SK-N-SH (cell line): Measurements from ENCODE around the gene CXCR3.

Experiments
- MEF2A ChIP-seq: IDR thresholded peaks from 2 replicates; pipeline ENCODE4 v1.4.0; 2012; ENCODE audit warnings: low read depth, borderline replicate concordance
- POLR2AphosphoS5 ChIP-seq: IDR thresholded peaks from 2 replicates; pipeline ENCODE4 v1.6.1; 2012; ENCODE audit warnings: low read depth, low read length
- TCF12 ChIP-seq: IDR thresholded peaks from 2 replicates; pipeline ENCODE4 v1.4.0; 2012
- TF ChIP-seq, protein P1 (sequence below): fragments of 200-600 bp; sonication (generic); IDR thresholded peaks from 2 replicates; pipeline ENCODE4 v1.6.1; 2017; ENCODE audit warnings: antibody characterized with exemption, mild to moderate bottlenecking, moderate library complexity
- TF ChIP-seq, protein P2 (sequence below): fragments of 150-350 bp; IDR thresholded peaks from 2 replicates; pipeline ENCODE4 v1.6.1; 2017; ENCODE audit warnings: antibody characterized with exemption, low read length, low read depth, borderline replicate concordance

DNA sequence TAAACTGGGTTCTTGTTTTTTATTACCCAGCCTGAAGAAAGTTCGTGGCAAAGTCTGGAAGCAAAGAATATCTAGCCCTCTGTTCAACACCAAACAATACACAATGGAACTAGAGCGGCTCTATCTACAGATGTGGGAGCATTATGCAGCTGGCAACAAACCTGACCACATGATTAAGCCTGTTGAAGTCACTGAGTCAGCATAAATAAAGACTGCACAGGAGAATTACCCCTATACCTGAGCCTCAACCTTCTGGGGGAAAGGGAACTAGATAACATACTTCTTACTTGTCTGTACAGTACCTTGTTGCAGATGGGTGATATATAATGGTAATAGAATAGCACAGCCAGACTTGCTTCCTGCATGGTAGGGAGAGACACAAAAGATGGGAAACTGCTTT lies 44.7 kb downstream of the CXCR3 start:
- no peak for TF ChIP-seq MEF2A
- TF ChIP-seq, protein P1, sequence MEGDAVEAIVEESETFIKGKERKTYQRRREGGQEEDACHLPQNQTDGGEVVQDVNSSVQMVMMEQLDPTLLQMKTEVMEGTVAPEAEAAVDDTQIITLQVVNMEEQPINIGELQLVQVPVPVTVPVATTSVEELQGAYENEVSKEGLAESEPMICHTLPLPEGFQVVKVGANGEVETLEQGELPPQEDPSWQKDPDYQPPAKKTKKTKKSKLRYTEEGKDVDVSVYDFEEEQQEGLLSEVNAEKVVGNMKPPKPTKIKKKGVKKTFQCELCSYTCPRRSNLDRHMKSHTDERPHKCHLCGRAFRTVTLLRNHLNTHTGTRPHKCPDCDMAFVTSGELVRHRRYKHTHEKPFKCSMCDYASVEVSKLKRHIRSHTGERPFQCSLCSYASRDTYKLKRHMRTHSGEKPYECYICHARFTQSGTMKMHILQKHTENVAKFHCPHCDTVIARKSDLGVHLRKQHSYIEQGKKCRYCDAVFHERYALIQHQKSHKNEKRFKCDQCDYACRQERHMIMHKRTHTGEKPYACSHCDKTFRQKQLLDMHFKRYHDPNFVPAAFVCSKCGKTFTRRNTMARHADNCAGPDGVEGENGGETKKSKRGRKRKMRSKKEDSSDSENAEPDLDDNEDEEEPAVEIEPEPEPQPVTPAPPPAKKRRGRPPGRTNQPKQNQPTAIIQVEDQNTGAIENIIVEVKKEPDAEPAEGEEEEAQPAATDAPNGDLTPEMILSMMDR = no peak
- TF ChIP-seq TCF12 = no peak
- TF ChIP-seq, protein P2, sequence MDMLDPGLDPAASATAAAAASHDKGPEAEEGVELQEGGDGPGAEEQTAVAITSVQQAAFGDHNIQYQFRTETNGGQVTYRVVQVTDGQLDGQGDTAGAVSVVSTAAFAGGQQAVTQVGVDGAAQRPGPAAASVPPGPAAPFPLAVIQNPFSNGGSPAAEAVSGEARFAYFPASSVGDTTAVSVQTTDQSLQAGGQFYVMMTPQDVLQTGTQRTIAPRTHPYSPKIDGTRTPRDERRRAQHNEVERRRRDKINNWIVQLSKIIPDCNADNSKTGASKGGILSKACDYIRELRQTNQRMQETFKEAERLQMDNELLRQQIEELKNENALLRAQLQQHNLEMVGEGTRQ = no peak
- no peak for TF ChIP-seq POLR2AphosphoS5
